HCT116 (cell line): Measurements from ENCODE around the gene OLFML2B. TPM values are rescaled to one million over a fixed set of nuclear protein-coding genes. Genes with fewer than 3 reads are reported as not detected.

Experiments
- ATAC-seq: fragments of 200-7000 bp; cut with Tn5 transposase; 2 replicates; pipeline ENCODE4 v1.9.1; 2020; ENCODE audit warnings: mild to moderate bottlenecking, moderate library complexity
- BruUV-seq: library from RNA; stranded (reverse); fragments of 400-500 nt; replicated peaks from 2 replicates; lab custom pipeline; 2021; lab: Mats Ljungman, UMichigan
- CTCF ChIA-PET: fragments of 300-600 bp; sonication (Branson Sonifier 250); formaldehyde crosslinking; loops from one replicate; lab custom pipeline; 2021; ENCODE audit warnings: antibody characterized with exemption; lab: Charles Lee
- POLR2A ChIA-PET: fragments of 300-600, 350-600 bp; sonication (Branson Sonifier 250); formaldehyde crosslinking; loops from one replicate; lab custom pipeline; 2021; ENCODE audit warnings: antibody characterized with exemption; lab: Charles Lee
- RAD21 ChIA-PET, 2 experiments: fragments of 300-600 bp; sonication (Branson Sonifier 250); formaldehyde crosslinking; loops; one replicate each; lab custom pipeline; 2023; ENCODE audit warnings: low total read pairs in 2 of 2; ENCODE audit not compliant: uncharacterized antibody in 2 of 2, unreplicated experiment in 2 of 2, low non-redundant PET in 1 of 2; lab: Charles Lee
- DNase-seq: peaks from one replicate; pipeline ENCODE4 v3.0.0-alpha.2; 2010; ENCODE audit warnings: low read depth, low spot score
- H2AFZ ChIP-seq: fragments of 200-600 bp; shearing (Covaris generic), sonication (generic); 2 replicates; pipeline ENCODE4 v1.6.1; 2017; ENCODE audit warnings: low read depth, mixed run types, mixed read lengths, antibody characterized with exemption, low read length; ENCODE audit not compliant: poor library complexity, severe bottlenecking
- H3K27ac ChIP-seq: 2 replicates; pipeline ENCODE4 v1.5.1; 2012; ENCODE audit warnings: low read depth, low read length
- H3K27me3 ChIP-seq: fragments of 200-600 bp; sonication (generic); 2 replicates; pipeline ENCODE4 v1.6.1; 2016; ENCODE audit warnings: mixed run types, low read length, mixed read lengths; ENCODE audit not compliant: insufficient read depth
- H3K36me3 ChIP-seq, 2 experiments: fragments of 200-500 bp in 1 of 2; fragments of 200-600 bp in 1 of 2; sonication (Bioruptor generic) in 1 of 2; sonication (generic) in 1 of 2; 2 replicates each; pipeline versions ENCODE4 v1.5.1 to v1.6.1; 2014 to 2016; ENCODE audit warnings: low read length in 2 of 2, inconsistent platforms in 1 of 2, mixed read lengths in 1 of 2, mixed run types in 1 of 2; ENCODE audit not compliant: insufficient read depth in 2 of 2, control insufficient read depth in 1 of 2
- H3K4me1 ChIP-seq, 2 experiments: fragments of 200-600 bp in 1 of 2; sonication (generic) in 1 of 2; 2 replicates each; pipeline versions ENCODE4 v1.5.1 to v1.6.1; 2012 to 2017; ENCODE audit warnings: low read length in 2 of 2, inconsistent platforms in 1 of 2, mild to moderate bottlenecking in 1 of 2, mixed read lengths in 1 of 2, mixed run types in 1 of 2, moderate library complexity in 1 of 2; ENCODE audit not compliant: insufficient read depth in 2 of 2, control insufficient read depth in 1 of 2
- H3K4me2 ChIP-seq: fragments of 200-600 bp; sonication (generic); 2 replicates; pipeline ENCODE4 v1.6.1; 2017; ENCODE audit warnings: mixed run types, low read length, mixed read lengths
- H3K4me3 ChIP-seq, 2 experiments: fragments of 200-600 bp in 1 of 2; sonication (generic) in 1 of 2; replicated peaks in 1 of 2; 2 replicates each; pipeline ENCODE4 v1.5.1; 2011 to 2016; ENCODE audit warnings: low read length in 2 of 2, control low read depth in 1 of 2, low read depth in 1 of 2, mild to moderate bottlenecking in 1 of 2, mixed read lengths in 1 of 2, mixed run types in 1 of 2
- H3K79me2 ChIP-seq: fragments of 200-600 bp; sonication (generic); 2 replicates; pipeline ENCODE4 v1.6.1; 2017; ENCODE audit warnings: mild to moderate bottlenecking, mixed run types, low read length, moderate library complexity, mixed read lengths; ENCODE audit not compliant: insufficient read depth
- H3K9ac ChIP-seq: fragments of 200-600 bp; sonication (generic); 2 replicates; pipeline ENCODE4 v1.6.1; 2016; ENCODE audit warnings: low read length, mixed read lengths
- H3K9me2 ChIP-seq: fragments of 200-600 bp; sonication (generic), shearing (Covaris generic); 2 replicates; pipeline ENCODE4 v1.6.1; 2017; ENCODE audit warnings: mixed run types, mild to moderate bottlenecking, moderate library complexity; ENCODE audit not compliant: insufficient read depth
- H3K9me3 ChIP-seq, 2 experiments: fragments of 200-500 bp in 1 of 2; fragments of 200-600 bp in 1 of 2; sonication (Bioruptor generic) in 1 of 2; sonication (generic) in 1 of 2; 2 replicates each; pipeline ENCODE4 v1.6.1; 2014 to 2017; ENCODE audit warnings: low read length in 2 of 2, mixed read lengths in 2 of 2, inconsistent platforms in 1 of 2, low read depth in 1 of 2, mild to moderate bottlenecking in 1 of 2, mixed run types in 1 of 2, moderate library complexity in 1 of 2; ENCODE audit not compliant: control insufficient read depth in 1 of 2, insufficient read depth in 1 of 2
- H4K20me1 ChIP-seq: fragments of 200-600 bp; sonication (generic), shearing (Covaris generic); 2 replicates; pipeline ENCODE4 v1.6.1; 2017; ENCODE audit warnings: mixed run types, mild to moderate bottlenecking, moderate library complexity; ENCODE audit not compliant: insufficient read depth
- CBX3 ChIP-seq: IDR thresholded peaks from 2 replicates; pipeline ENCODE4 v1.6.1; 2012; ENCODE audit warnings: low read depth
- EGR1 ChIP-seq: IDR thresholded peaks from 2 replicates; pipeline ENCODE4 v1.6.1; 2012; ENCODE audit warnings: low read depth
- EZH2 ChIP-seq: fragments of 200-600 bp; sonication (generic); IDR thresholded peaks from 2 replicates; pipeline ENCODE4 v1.6.1; 2017; ENCODE audit warnings: antibody characterized with exemption, mixed run types
- SRF ChIP-seq: IDR thresholded peaks from 2 replicates; pipeline ENCODE4 v1.6.1; 2012; ENCODE audit warnings: low read depth
- ZBTB33 ChIP-seq: IDR thresholded peaks from 2 replicates; pipeline ENCODE4 v1.6.1; 2011; ENCODE audit warnings: mild to moderate bottlenecking, low read length, moderate library complexity; ENCODE audit not compliant: insufficient replicate concordance; ENCODE audit errors: extremely low read depth
- ZNF274 ChIP-seq: fragments of 200-500 bp; sonication (Bioruptor generic); IDR thresholded peaks from 2 replicates; pipeline ENCODE4 v1.6.1; 2014; ENCODE audit warnings: mild to moderate bottlenecking, low read depth, low read length, inconsistent platforms
- intact Hi-C: fragments of 100-400 bp; cut with micrococcal nuclease; formaldehyde crosslinking; loops from 2 replicates; pipeline ENCODE4 v1.10.0; 2022
- total RNA-seq: library from RNA; stranded (reverse); gene quantifications from one replicate; pipeline ENCODE4 v1.2.1, GENCODE V29; 2021; ENCODE audit not compliant: unreplicated experiment

The OLFML2B gene
- total RNA-seq, 1 experiment from 2014 or later = 1.3 TPM

GRCh38 chr1:161946071-161946987 lies 77.3 kb downstream of the OLFML2B start:
- no peak overlapping the region for H3K27ac ChIP-seq
- DNase-seq (no peak), ATAC-seq (no peak)
- H2AFZ ChIP-seq = no peak overlapping the region
- H4K20me1 ChIP-seq = no peaks in the 10 kb centered on the region
- H3K4me3 ChIP-seq = no peak overlapping the region
- no peaks in the 10 kb centered on the region for H3K4me1 ChIP-seq
- ChIA-PET POLR2A (no interaction called here), CTCF (no interaction called here), RAD21 (no interaction called here)
- intact Hi-C loops = no loop called here
- no peaks in the 10 kb centered on the region for H3K9me3 ChIP-seq
- H3K9me2 ChIP-seq = no peaks in the 10 kb centered on the region
- H3K36me3 ChIP-seq = no peaks in the 10 kb centered on the region
- no peak for TF ChIP-seq ZNF274
- no peak for TF ChIP-seq ZBTB33
- TF ChIP-seq CBX3 = no peak
- TF ChIP-seq SRF = no peak
- no peak for TF ChIP-seq EGR1
- TF ChIP-seq EZH2 = no peak
- no TSS peak for BruUV-seq
- H3K9ac ChIP-seq = no peak overlapping the region
- H3K4me2 ChIP-seq = no peak overlapping the region
- H3K27me3 ChIP-seq = no peaks in the 10 kb centered on the region
- no peaks in the 10 kb centered on the region for H3K79me2 ChIP-seq
